ENCODE data around the gene CKAP2L.

- TF ChIP-seq POLR2A (IDR thresholded peaks at IDR 0.05; ENCODE audit: low read depth, low read length): no peak
- no peak for TF ChIP-seq POLR2AphosphoS5 (IDR thresholded peaks at IDR 0.05; ENCODE audit: low read depth, low read length)
These were observed 37.8 kb downstream of the CKAP2L start for GRCh38 chr2:112726487-112727190.

Measured in GM12892 (cell line).